OCI-LY3 (cell line): ENCODE measurements around the gene UNC93A.

Experiments used
- H2AFZ ChIP-seq: fragments of 200-600, 300-600 bp; shearing (Covaris generic); 2 replicates; pipeline ENCODE4 v1.6.0; 2014; ENCODE audit warnings: antibody characterized with exemption, low read depth, low read length
- H3K27ac ChIP-seq: fragments of 200-600, 300-600 bp; sonication (generic); 2 replicates; pipeline ENCODE4 v1.5.1; 2014; ENCODE audit warnings: mild to moderate bottlenecking, low read length, moderate library complexity, mixed read lengths
- H3K27me3 ChIP-seq: fragments of 200-600, 300-600 bp; sonication (generic); 2 replicates; pipeline ENCODE4 v1.6.1; 2014; ENCODE audit warnings: low read depth, low read length, mixed read lengths
- H3K36me3 ChIP-seq: fragments of 200-600, 300-600 bp; sonication (generic); replicated peaks from 2 replicates; pipeline ENCODE3; 2014; ENCODE audit warnings: low read depth, low read length, mixed read lengths
- H3K4me1 ChIP-seq: fragments of 300-600, 200-600 bp; sonication (generic); 2 replicates; pipeline ENCODE4 v1.6.1; 2014; ENCODE audit warnings: low read length, mixed read lengths
- H3K4me2 ChIP-seq: fragments of 200-600, 300-600 bp; sonication (generic); 2 replicates; pipeline ENCODE4 v1.6.1; 2014; ENCODE audit warnings: low read length, mixed read lengths
- H3K4me3 ChIP-seq: fragments of 300-600, 200-600 bp; sonication (generic); 2 replicates; pipeline ENCODE4 v1.5.1; 2014; ENCODE audit warnings: antibody characterized with exemption, mild to moderate bottlenecking, low read length, moderate library complexity
- H3K79me2 ChIP-seq: fragments of 300-600, 200-600 bp; shearing (Covaris generic); 2 replicates; pipeline ENCODE4 v1.6.1; 2014; ENCODE audit warnings: mild to moderate bottlenecking, low read length, mixed read lengths
- H3K9ac ChIP-seq: fragments of 300-600, 200-600 bp; shearing (Covaris generic); 2 replicates; pipeline ENCODE4 v1.6.0; 2014; ENCODE audit warnings: mild to moderate bottlenecking, low read length, moderate library complexity
- H3K9me3 ChIP-seq: fragments of 200-600, 300-600 bp; shearing (Covaris generic); 2 replicates; pipeline ENCODE4 v1.6.1; 2014; ENCODE audit warnings: low read length, mixed read lengths; ENCODE audit not compliant: insufficient read depth
- H4K20me1 ChIP-seq: fragments of 200-600, 300-600 bp; sonication (generic); 2 replicates; pipeline ENCODE4 v1.6.1; 2016; ENCODE audit warnings: low read length, mixed read lengths; ENCODE audit not compliant: insufficient read depth
- CTCF ChIP-seq: fragments of 200-600, 300-600 bp; sonication (generic); IDR thresholded peaks from 2 replicates; pipeline ENCODE4 v1.5.1; 2014; ENCODE audit warnings: antibody characterized with exemption, low read length, low read depth
- EZH2phosphoT487 ChIP-seq: fragments of 200-600 bp; shearing (Covaris generic); IDR thresholded peaks from 2 replicates; pipeline ENCODE4 v1.6.1; 2018; ENCODE audit warnings: antibody characterized with exemption, mixed run types, low read depth

UNC93A gene

GRCh38 chr6:167331565-167331964 is 40.5 kb downstream of the UNC93A start:
- no peaks in the 10 kb centered on the region for H3K36me3 ChIP-seq
- no peak overlapping the region for H3K9ac ChIP-seq
- TF ChIP-seq CTCF, result no peak
- TF ChIP-seq EZH2phosphoT487, result no peak
- H3K27me3 ChIP-seq, result no peaks in the 10 kb centered on the region; the same call in 1 of the 2 replicates
- no peaks in the 10 kb centered on the region for H3K79me2 ChIP-seq
- no peaks in the 10 kb centered on the region for H3K9me3 ChIP-seq
- H3K27ac ChIP-seq, result no peak overlapping the region
- no peak overlapping the region for H2AFZ ChIP-seq
- no peaks in the 10 kb centered on the region for H4K20me1 ChIP-seq
- H3K4me3 ChIP-seq, result no peak overlapping the region
- no peak overlapping the region for H3K4me2 ChIP-seq
- H3K4me1 ChIP-seq, result no peaks in the 10 kb centered on the region

GRCh38 chr6:167336844-167337630 is 45.9 kb downstream of the UNC93A start:
- no peak overlapping the region for H3K4me2 ChIP-seq
- no peaks in the 10 kb centered on the region for H3K4me1 ChIP-seq
- no peaks in the 10 kb centered on the region for H4K20me1 ChIP-seq
- H3K4me3 ChIP-seq, result no peak overlapping the region
- no peak overlapping the region for H3K27ac ChIP-seq
- no peaks in the 10 kb centered on the region for H3K79me2 ChIP-seq
- H3K9ac ChIP-seq, result no peak overlapping the region
- H3K9me3 ChIP-seq, result no peaks in the 10 kb centered on the region
- no peaks in the 10 kb centered on the region for H3K36me3 ChIP-seq
- no peak overlapping the region for H2AFZ ChIP-seq
- TF ChIP-seq CTCF (no peak), EZH2phosphoT487 (no peak)
- H3K27me3 ChIP-seq, result no peaks in the 10 kb centered on the region

GRCh38 chr6:167337675-167338449 is 46.7 kb downstream of the UNC93A start:
- no peaks in the 10 kb centered on the region for H3K4me1 ChIP-seq
- H3K9ac ChIP-seq, result no peak overlapping the region
- TF ChIP-seq CTCF, result no peak
- TF ChIP-seq EZH2phosphoT487, result no peak
- H4K20me1 ChIP-seq, result no peaks in the 10 kb centered on the region
- H3K36me3 ChIP-seq, result no peaks in the 10 kb centered on the region
- no peak overlapping the region for H3K4me3 ChIP-seq
- no peaks in the 10 kb centered on the region for H3K27me3 ChIP-seq
- no peak overlapping the region for H3K4me2 ChIP-seq
- no peaks in the 10 kb centered on the region for H3K9me3 ChIP-seq
- H3K27ac ChIP-seq, result no peak overlapping the region
- no peak overlapping the region for H2AFZ ChIP-seq
- no peaks in the 10 kb centered on the region for H3K79me2 ChIP-seq

GRCh38 chr6:167338541-167339117 is 47.5 kb downstream of the UNC93A start:
- Histone ChIP-seq H4K20me1 (no peaks in the 10 kb centered on the region), H3K36me3 (no peaks in the 10 kb centered on the region), H3K79me2 (no peaks in the 10 kb centered on the region), H3K9me3 (no peaks in the 10 kb centered on the region), H3K27me3 (no peaks in the 10 kb centered on the region), H3K4me3 (no peak overlapping the region), H3K9ac (no peak overlapping the region), H3K4me2 (no peak overlapping the region), H3K27ac (no peak overlapping the region), H3K4me1 (no peaks in the 10 kb centered on the region), H2AFZ (no peak overlapping the region)
- TF ChIP-seq CTCF (no peak), EZH2phosphoT487 (no peak)
